Activated naive CD4-positive, alpha-beta T cell treated with anti-CD3 and anti-CD28 coated beads for 36 hours (primary cell): ENCODE results near the gene MRPS27. TPM values are rescaled to one million over a fixed set of nuclear protein-coding genes. Genes with fewer than 3 reads are reported as not detected.
"Not testable (repeated sequence)": the region's sequence is repeated elsewhere in the genome, so short reads cannot be mapped to it uniquely, and the experiment has no call there.

Experiments used
- CTCF ChIA-PET: fragments of 350-600 bp; sonication (Branson Sonifier 250); formaldehyde crosslinking; loops from one replicate; lab custom pipeline; 2021; ENCODE audit warnings: antibody characterized with exemption; lab: Charles Lee
- DNase-seq: peaks from one replicate; pipeline ENCODE4 v3.0.0-alpha.2; 2020
- H3K27ac Mint-ChIP-seq: one replicate; pipeline ENCODE4 v1.8.0; 2021; ENCODE audit warnings: mild to moderate bottlenecking, mixed read lengths
- H3K27me3 Mint-ChIP-seq: one replicate; pipeline ENCODE4 v1.8.0; 2021; ENCODE audit warnings: low read depth, mixed read lengths
- H3K36me3 Mint-ChIP-seq: one replicate; pipeline ENCODE4 v1.8.0; 2021; ENCODE audit warnings: low read depth, mixed read lengths
- H3K4me1 Mint-ChIP-seq: one replicate; pipeline ENCODE4 v1.8.0; 2021; ENCODE audit warnings: low read depth, mixed read lengths
- H3K4me3 Mint-ChIP-seq: one replicate; pipeline ENCODE4 v1.8.0; 2021; ENCODE audit warnings: mild to moderate bottlenecking, moderate library complexity, mixed read lengths
- H3K9me3 Mint-ChIP-seq: one replicate; pipeline ENCODE4 v1.8.0; 2021; ENCODE audit warnings: mixed read lengths
- intact Hi-C: fragments of 100-400 bp; cut with micrococcal nuclease; formaldehyde crosslinking; loops from one replicate; pipeline ENCODE4 v1.15.1; 2023
- total RNA-seq, 2 experiments: library from RNA; stranded (reverse); gene quantifications; one replicate each; pipeline ENCODE4 v1.2.3, GENCODE V29; 2021

Gene MRPS27
- total RNA-seq, 2 experiments from 2014 or later: 86.0 to 95.8 TPM

GRCh38 chr5:72324189-72324825 is 4.3 kb upstream of the MRPS27 start:
- CTCF ChIA-PET: no interaction called here
- H3K4me3 Mint-ChIP-seq: no peak overlapping the region
- H3K27me3 Mint-ChIP-seq: no peaks in the 10 kb centered on the region
- peaks cover 18% of the 10 kb centered on the region for H3K4me1 Mint-ChIP-seq
- no peak for DNase-seq
- H3K27ac Mint-ChIP-seq: no peak overlapping the region
- H3K36me3 Mint-ChIP-seq: peaks cover 31% of the 10 kb centered on the region
- intact Hi-C loops: loop anchor here (5.0 kb wide), 1 partner anchor 542 kb away; no protein-coding TSS in a partner anchor
- no peaks in the 10 kb centered on the region for H3K9me3 Mint-ChIP-seq

GRCh38 chr5:72319435-72319975 is 535 bp downstream of the MRPS27 start:
- H3K4me1 Mint-ChIP-seq: peaks cover 52% of the 10 kb centered on the region

GRCh38 chr5:72314571-72315172 is 5.4 kb downstream of the MRPS27 start:
- CTCF ChIA-PET: interaction anchor here (0.7 kb wide), 2 partner anchors 9 to 532 kb away, joined by 3 read pairs; no protein-coding TSS in a partner anchor
- Mint-ChIP-seq H3K27me3 (no peaks in the 10 kb centered on the region), H3K27ac (no peak overlapping the region), H3K4me1 (peaks cover 38% of the 10 kb centered on the region), H3K36me3 (peaks cover 18% of the 10 kb centered on the region), H3K9me3 (no peaks in the 10 kb centered on the region), H3K4me3 (no peak overlapping the region)
- intact Hi-C loops: no loop called here
- no peak for DNase-seq

More at GRCh38 chr5:72319435-72319975, 535 bp downstream of the MRPS27 start:
- peak overlapping the region; percentile 80 for H3K4me3 Mint-ChIP-seq
- intact Hi-C loops, H3K9me3 Mint-ChIP-seq, H3K27me3 Mint-ChIP-seq: not testable (repeated sequence)
- CTCF ChIA-PET: interaction anchor here (0.6 to 4.1 kb wide), 3 partner anchors 11 to 687 kb away, joined by 4 to 28 read pairs (median 4); no protein-coding TSS in a partner anchor
- DNase-seq: peak; percentile 11
- peaks cover 24% of the 10 kb centered on the region for H3K36me3 Mint-ChIP-seq
- peak overlapping the region; percentile 91 for H3K27ac Mint-ChIP-seq

- no peaks in the 10 kb centered on the region for H3K27me3 Mint-ChIP-seq
- H3K4me3 Mint-ChIP-seq: no peak overlapping the region
- H3K36me3 Mint-ChIP-seq: peaks cover 20% of the 10 kb centered on the region
- DNase-seq: no peak
- H3K4me1 Mint-ChIP-seq: peaks cover 34% of the 10 kb centered on the region
- CTCF ChIA-PET: interaction anchor here (0.7 kb wide), 1 partner anchor 562 kb away, joined by 4 read pairs; no protein-coding TSS in a partner anchor
- intact Hi-C loops: no loop called here
- no peak overlapping the region for H3K27ac Mint-ChIP-seq
- H3K9me3 Mint-ChIP-seq: no peaks in the 10 kb centered on the region
These were observed 6.9 kb downstream of the MRPS27 start for GRCh38 chr5:72313141-72313540.

GRCh38 chr5:72308853-72309191 is 11.2 kb downstream of the MRPS27 start:
- Mint-ChIP-seq H3K4me1 (peaks cover 34% of the 10 kb centered on the region), H3K4me3 (peak overlapping the region; percentile 85), H3K9me3 (no peaks in the 10 kb centered on the region), H3K27ac (peak overlapping the region; percentile 92), H3K36me3 (peaks cover 18% of the 10 kb centered on the region), H3K27me3 (no peaks in the 10 kb centered on the region)
- CTCF ChIA-PET: interaction anchor here (0.6 to 3.0 kb wide), 12 partner anchors 9 to 198 kb away, joined by 3 to 28 read pairs (median 4); partner anchors contain the start of genes MRPS27 and PTCD2
- intact Hi-C loops: loop anchor here (1.0 to 5.0 kb wide), 8 partner anchors 11 to 1190 kb away; partner anchors contain the start of genes BDP1, BTF3, MRPS27 and PTCD2
- DNase-seq: no peak

- Mint-ChIP-seq H3K4me3 (peak overlapping the region; percentile 85), H3K27ac (peak overlapping the region; percentile 92), H3K36me3 (peaks cover 16% of the 10 kb centered on the region), H3K4me1 (peaks cover 32% of the 10 kb centered on the region), H3K9me3 (no peaks in the 10 kb centered on the region), H3K27me3 (no peaks in the 10 kb centered on the region)
- intact Hi-C loops: loop anchor here (1.0 to 5.0 kb wide), 8 partner anchors 12 to 1191 kb away; partner anchors contain the start of genes BDP1, BTF3, MRPS27 and PTCD2
- DNase-seq: peak; percentile 94
- CTCF ChIA-PET: interaction anchor here (0.6 to 3.0 kb wide), 15 partner anchors 9 to 198 kb away, joined by 3 to 28 read pairs (median 4); partner anchors contain the start of genes MRPS27 and PTCD2
These were observed 11.8 kb downstream of the MRPS27 start for GRCh38 chr5:72307968-72308852.

- intact Hi-C loops: loop anchor here (5.0 kb wide), 2 partner anchors 510 to 850 kb away; partner anchors contain the start of genes BDP1 and TNPO1
- H3K27ac Mint-ChIP-seq: peak overlapping the region; percentile 92
- CTCF ChIA-PET: interaction anchor here (0.6 to 3.0 kb wide), 8 partner anchors 11 to 173 kb away, joined by 3 to 28 read pairs (median 3); partner anchors contain the start of genes MRPS27 and PTCD2
- no peaks in the 10 kb centered on the region for H3K27me3 Mint-ChIP-seq
- peaks cover 32% of the 10 kb centered on the region for H3K4me1 Mint-ChIP-seq
- H3K4me3 Mint-ChIP-seq: peak overlapping the region; percentile 85
- no peak for DNase-seq
- H3K9me3 Mint-ChIP-seq: no peaks in the 10 kb centered on the region
- H3K36me3 Mint-ChIP-seq: peaks cover 19% of the 10 kb centered on the region
These were observed 12.5 kb downstream of the MRPS27 start for GRCh38 chr5:72307573-72307967.

GRCh38 chr5:72305194-72306142 is 14.6 kb downstream of the MRPS27 start:
- Mint-ChIP-seq H3K4me1 (peaks cover 39% of the 10 kb centered on the region), H3K4me3 (no peak overlapping the region), H3K9me3 (no peaks in the 10 kb centered on the region), H3K27me3 (no peaks in the 10 kb centered on the region), H3K36me3 (peaks cover 25% of the 10 kb centered on the region), H3K27ac (no peak overlapping the region)
- intact Hi-C loops: loop anchor here (5.0 kb wide), 2 partner anchors 512 to 848 kb away; partner anchors contain the start of genes BDP1 and TNPO1
- CTCF ChIA-PET: interaction anchor here (0.6 to 1.5 kb wide), 3 partner anchors 9 to 13 kb away, joined by 3 to 4 read pairs (median 3); no protein-coding TSS in a partner anchor
- DNase-seq: no peak

GRCh38 chr5:72302171-72302570 is 17.9 kb downstream of the MRPS27 start:
- intact Hi-C loops: no loop called here
- Mint-ChIP-seq H3K27me3 (no peaks in the 10 kb centered on the region), H3K36me3 (peaks cover 36% of the 10 kb centered on the region), H3K27ac (no peak overlapping the region), H3K9me3 (no peaks in the 10 kb centered on the region), H3K4me3 (no peak overlapping the region), H3K4me1 (peaks cover 42% of the 10 kb centered on the region)
- no peak for DNase-seq
- CTCF ChIA-PET: interaction anchor here (1.1 to 1.2 kb wide), 2 partner anchors 18 to 520 kb away, joined by 3 to 4 read pairs; partner anchors contain the start of genes MRPS27 and PTCD2

GRCh38 chr5:72301557-72301956 is 18.5 kb downstream of the MRPS27 start:
- Mint-ChIP-seq H3K4me3 (no peak overlapping the region), H3K27me3 (no peaks in the 10 kb centered on the region), H3K4me1 (peaks cover 39% of the 10 kb centered on the region), H3K36me3 (peaks cover 37% of the 10 kb centered on the region), H3K27ac (no peak overlapping the region), H3K9me3 (no peaks in the 10 kb centered on the region)
- no peak for DNase-seq
- CTCF ChIA-PET: interaction anchor here (1.2 kb wide), 1 partner anchor 519 kb away, joined by 3 read pairs; no protein-coding TSS in a partner anchor
- intact Hi-C loops: no loop called here
